Measurements from ENCODE around the gene CREB5. TPM values are rescaled to one million over a fixed set of nuclear protein-coding genes. Genes with fewer than 3 reads are reported as not detected.

The CREB5 gene
- total and polyA plus RNA-seq, 2 of the 8 experiments (the other 6 are each of a cell fraction or from before 2014, with no cell fraction given) = 2.4 to 2.7 TPM

- CTCF ChIA-PET (ENCODE audit: partially characterized antibody) = no interaction called here
- no peak for DNase-seq (ENCODE audit: low read depth in 1 of 2, low spot score in 2 of 2)
- H2BK120ac ChIP-seq (replicated peaks; ENCODE audit: low read depth, low read length) = no peak overlapping the region
- TF ChIP-seq RXRA (IDR thresholded peaks at IDR 0.05; ENCODE audit: insufficient read depth, low read depth, low read length) (no peak), NANOG (IDR thresholded peaks at IDR 0.05; ENCODE audit: insufficient read depth, low read depth, low read length, poor library complexity, severe bottlenecking) (no peak), BCL11A (IDR thresholded peaks at IDR 0.05; ENCODE audit: low read depth in 2 of 2, low read length in 2 of 2) (no peak), FOSL1 (IDR thresholded peaks at IDR 0.05; ENCODE audit: insufficient read depth, low read depth, low read length) (no peak), POLR2AphosphoS5 (IDR thresholded peaks at IDR 0.05; ENCODE audit: low read depth, low read length) (no peak), CREB1 (IDR thresholded peaks at IDR 0.05) (no peak), EP300 (IDR thresholded peaks at IDR 0.05; ENCODE audit: borderline replicate concordance in 1 of 2, low read depth in 2 of 2, low read length in 2 of 2) (no peak), MAFK (IDR thresholded peaks at IDR 0.05; ENCODE audit: low read depth, low read length) (no peak), HDAC2 (IDR thresholded peaks at IDR 0.05; ENCODE audit: borderline replicate concordance in 1 of 2, low read depth in 2 of 2, low read length in 2 of 2) (no peak), ZNF274 (IDR thresholded peaks at IDR 0.05; ENCODE audit: borderline replicate concordance, extremely low read depth, low read length) (no peak), RNF2 (IDR thresholded peaks at IDR 0.05; ENCODE audit: borderline replicate concordance, low read depth, low read length, missing control alignments, poor library complexity, severe bottlenecking) (no peak), SAP30 (IDR thresholded peaks at IDR 0.05; ENCODE audit: insufficient read depth, insufficient replicate concordance, low read length) (no peak)
Measured at GRCh38 chr7:28793381-28794085, 381.2 kb downstream of the CREB5 start.

More at GRCh38 chr7:28793381-28794085, 381.2 kb downstream of the CREB5 start:
- H4K5ac ChIP-seq (ENCODE audit: insufficient read length, low read depth, low read length) = no peak overlapping the region
- H3K79me2 ChIP-seq (ENCODE audit: control insufficient read depth in 1 of 2, insufficient read depth in 2 of 2, low read length in 2 of 2) = no peaks in the 10 kb centered on the region
- no peak overlapping the region for H3K14ac ChIP-seq (ENCODE audit: insufficient read length)
- no peaks in the 10 kb centered on the region for H3K79me1 ChIP-seq (ENCODE audit: low read depth, low read length)
- no peak overlapping the region for H3K18ac ChIP-seq (ENCODE audit: extremely low read depth, low read length)
- no peak overlapping the region for H2BK20ac ChIP-seq (ENCODE audit: low read length)
- no peak overlapping the region for H3K4me2 ChIP-seq (ENCODE audit: insufficient read depth in 1 of 2, low read depth in 2 of 2, low read length in 2 of 2)
- POLR2A ChIA-PET (ENCODE audit: partially characterized antibody) = no interaction called here
- no peak overlapping the region for H3K4ac ChIP-seq (replicated peaks; ENCODE audit: insufficient read length, low read depth, low read length)
- H3K4me3 ChIP-seq (ENCODE audit: extremely low read depth in 1 of 4, insufficient read depth in 2 of 4, low read depth in 3 of 4, low read length in 4 of 4) = no peak overlapping the region
- no peaks in the 10 kb centered on the region for H4K20me1 ChIP-seq (replicated peaks in 1 of 2; ENCODE audit: control insufficient read depth in 1 of 2, insufficient read depth in 2 of 2, low read length in 2 of 2)
- no peaks in the 10 kb centered on the region for H3K23me2 ChIP-seq (ENCODE audit: low read depth, low read length)
- no peaks in the 10 kb centered on the region for H3K9me3 ChIP-seq (ENCODE audit: insufficient read depth in 2 of 2, low read depth in 1 of 2, low read length in 1 of 2)
- H2AK5ac ChIP-seq (ENCODE audit: low read depth, low read length) = no peak overlapping the region
- no peak overlapping the region for H2BK15ac ChIP-seq (ENCODE audit: low read length)
- H3K56ac ChIP-seq (replicated peaks; ENCODE audit: insufficient read length, low read depth, low read length) = no peak overlapping the region
- H4K8ac ChIP-seq (ENCODE audit: extremely low read depth, insufficient read depth, low read length) = no peak overlapping the region
- H3K23ac ChIP-seq (ENCODE audit: insufficient read length) = no peak overlapping the region
- no peak overlapping the region for H4K91ac ChIP-seq (replicated peaks; ENCODE audit: insufficient read length, low read length)
- H2BK12ac ChIP-seq (ENCODE audit: low read depth, low read length) = no peak overlapping the region
- H2AFZ ChIP-seq (ENCODE audit: low read length) = no peak overlapping the region
- H3K27me3 ChIP-seq (replicated peaks in 1 of 4; ENCODE audit: control insufficient read depth in 3 of 4, extremely low read depth in 1 of 4, insufficient read depth in 3 of 4, low read length in 3 of 4) = peaks cover 0 to 9% (median 5%) of the 10 kb centered on the region in 4 experiments; a peak in 3 of 7 replicates
- 0 out of 7 replicates have a peak, but pooled peaks cover 0 to 4% (median under 1%) of the 10 kb centered on the region in 4 experiments for H3K4me1 ChIP-seq (replicated peaks in 1 of 4; ENCODE audit: control insufficient read depth in 3 of 4, insufficient read depth in 4 of 4, low read length in 3 of 4)
- H3K9ac ChIP-seq (replicated peaks in 1 of 4; ENCODE audit: extremely low read depth in 1 of 4, low read depth in 3 of 4, low read length in 3 of 4) = no peak overlapping the region
- FAIRE-seq = no peak
- no peaks in the 10 kb centered on the region for H3K36me3 ChIP-seq (ENCODE audit: control insufficient read depth in 2 of 4, insufficient read depth in 4 of 4, low read length in 3 of 4)
- no peak overlapping the region for H2BK5ac ChIP-seq (ENCODE audit: low read depth, low read length)
- 93% methylated on average over 9 of the region's 9 CpGs; no CpG with 5 or more reads in 1 of the 2 experiments for WGBS, 2 experiments (ENCODE audit: extremely low coverage in 1 of 2, insufficient coverage in 1 of 2, insufficient read length in 1 of 2, insufficient replicate concordance in 2 of 2, low coverage in 1 of 2, low lambda C conversion rate in 2 of 2, missing lambda C conversion rate in 1 of 2)
- H3K27ac ChIP-seq (ENCODE audit: low read depth, low read length) = no peak overlapping the region
